Activated CD4-positive, alpha-beta T cell treated with anti-CD3 and anti-CD28 coated beads, Interleukin-2, amount 50 U/mL, for 24 hours (primary cell): ENCODE data around the gene PRKAG1.

ENCODE experiments used
- DNase-seq, 2 donors: peaks; one replicate each; pipeline ENCODE4 v3.0.0-alpha.2; 2020; ENCODE audit warnings: low read depth in 1 of 2, low spot score in 1 of 2

Gene PRKAG1

DNA sequence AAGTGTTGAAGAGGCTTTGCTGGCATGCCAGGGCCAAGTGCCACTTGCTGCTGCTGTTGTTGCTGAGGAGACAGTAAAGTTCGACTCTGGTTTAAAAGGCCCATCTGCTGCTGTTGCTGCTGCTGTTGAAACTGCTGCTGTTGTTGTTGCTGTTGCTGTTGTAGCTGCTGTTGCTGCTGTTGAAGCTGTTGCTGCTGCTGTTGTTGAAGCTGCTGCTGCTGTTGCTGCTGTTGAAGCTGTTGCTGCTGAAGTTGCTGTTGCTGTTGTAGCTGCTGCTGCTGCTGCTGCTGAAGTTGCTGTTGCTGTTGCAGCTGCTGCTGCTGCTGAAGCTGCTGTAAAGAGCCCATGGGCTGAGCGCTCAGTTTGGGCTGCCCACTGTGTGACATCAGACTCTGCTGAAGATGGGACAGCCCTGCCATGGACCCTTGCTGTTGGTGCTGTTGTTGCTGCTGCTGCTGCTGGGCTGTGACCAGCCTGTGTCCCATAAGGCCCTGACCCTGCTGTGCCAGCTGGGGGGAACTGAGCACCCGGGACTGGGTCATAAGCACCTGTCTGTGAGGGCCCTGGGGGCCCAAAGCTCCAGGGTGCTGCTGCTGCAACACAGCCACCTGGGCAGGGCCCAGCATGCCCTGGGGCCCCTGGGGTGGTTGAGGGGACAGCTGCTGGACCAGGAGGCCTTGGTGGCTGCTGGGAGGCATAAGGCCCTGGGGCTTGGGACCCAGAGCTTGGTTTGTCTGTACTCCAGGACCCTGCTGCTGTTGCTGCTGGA is 14.3 kb upstream of the PRKAG1 start:
- DNase-seq, result no peak

- DNase-seq, result no peak
Measured at GRCh38 chr12:49032276-49032675, 13.7 kb upstream of the PRKAG1 start.

DNA sequence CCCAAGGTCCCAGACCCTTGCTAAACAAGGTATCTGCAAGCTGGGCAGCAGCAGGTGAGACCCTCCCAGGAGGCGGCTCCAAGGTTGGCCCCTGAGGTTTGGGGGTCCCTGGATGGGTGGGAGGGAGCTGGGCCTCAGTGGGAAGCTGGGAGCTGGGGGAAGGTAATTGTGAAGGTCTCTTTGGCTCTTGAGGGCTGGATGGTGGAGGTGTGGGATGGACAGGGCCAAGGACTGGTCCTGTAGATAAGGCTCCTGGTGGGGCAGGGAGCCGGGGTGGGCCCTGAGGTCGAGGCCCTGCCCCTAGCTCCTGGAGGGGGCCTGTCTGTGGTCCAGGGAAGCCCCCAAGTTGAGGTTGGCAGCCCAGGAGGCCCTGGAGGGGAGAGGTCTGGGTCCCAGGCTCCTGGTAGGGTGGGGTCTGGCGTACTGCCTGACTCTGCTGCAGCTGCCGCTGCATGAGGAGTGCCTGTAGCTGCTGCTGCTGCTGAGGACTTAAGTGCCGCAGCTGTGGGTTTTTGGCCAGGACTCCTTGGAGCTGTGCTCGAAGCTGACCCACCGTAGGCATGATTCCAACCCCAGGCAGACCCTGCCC is 13.1 kb upstream of the PRKAG1 start:
- DNase-seq, result no peak

DNA sequence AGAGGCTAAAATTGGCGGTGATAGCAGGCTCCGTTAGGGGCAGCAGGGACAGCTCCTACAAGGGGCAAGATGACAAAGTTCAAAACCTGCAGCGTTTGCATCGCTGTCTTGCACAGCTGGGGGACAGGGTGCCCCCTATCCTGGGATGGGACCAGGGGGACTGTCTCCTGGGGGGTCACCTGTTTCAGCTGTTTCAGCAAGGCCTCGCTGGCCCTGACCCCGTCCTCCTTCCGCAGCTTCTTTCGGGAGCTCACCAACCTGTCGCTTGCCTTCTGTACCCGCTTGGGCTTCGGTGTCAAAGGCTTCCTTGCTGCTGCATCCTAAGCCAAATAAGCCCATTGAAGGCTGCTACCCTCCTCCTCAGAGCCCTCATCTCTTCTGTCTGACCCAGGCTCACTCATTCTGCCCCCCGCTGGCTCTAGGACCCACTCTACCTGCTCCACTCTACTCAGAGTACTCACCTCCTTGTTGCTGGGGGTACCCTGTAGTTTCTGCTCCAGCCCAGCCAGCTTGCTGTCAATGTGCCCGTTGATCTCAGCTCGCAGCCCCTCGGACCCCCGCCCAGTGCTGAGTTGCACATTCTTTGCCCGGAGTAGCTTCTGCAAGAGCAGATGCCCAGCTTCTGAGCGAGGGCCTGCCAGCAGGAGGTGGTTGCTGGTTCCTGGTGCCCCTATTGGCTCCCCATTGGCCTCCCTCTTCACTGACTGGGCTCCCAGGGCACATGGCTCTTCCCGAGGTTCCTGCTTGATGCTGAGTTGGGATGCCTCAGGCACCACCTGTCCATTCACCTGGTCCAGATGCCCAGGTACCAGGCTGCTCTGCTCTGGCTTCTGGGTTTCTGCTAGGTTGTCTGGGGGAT is 12.4 kb upstream of the PRKAG1 start:
- no peak for DNase-seq

- no peak for DNase-seq
Measured at GRCh38 chr12:49030119-49030518, 11.5 kb upstream of the PRKAG1 start.

DNA sequence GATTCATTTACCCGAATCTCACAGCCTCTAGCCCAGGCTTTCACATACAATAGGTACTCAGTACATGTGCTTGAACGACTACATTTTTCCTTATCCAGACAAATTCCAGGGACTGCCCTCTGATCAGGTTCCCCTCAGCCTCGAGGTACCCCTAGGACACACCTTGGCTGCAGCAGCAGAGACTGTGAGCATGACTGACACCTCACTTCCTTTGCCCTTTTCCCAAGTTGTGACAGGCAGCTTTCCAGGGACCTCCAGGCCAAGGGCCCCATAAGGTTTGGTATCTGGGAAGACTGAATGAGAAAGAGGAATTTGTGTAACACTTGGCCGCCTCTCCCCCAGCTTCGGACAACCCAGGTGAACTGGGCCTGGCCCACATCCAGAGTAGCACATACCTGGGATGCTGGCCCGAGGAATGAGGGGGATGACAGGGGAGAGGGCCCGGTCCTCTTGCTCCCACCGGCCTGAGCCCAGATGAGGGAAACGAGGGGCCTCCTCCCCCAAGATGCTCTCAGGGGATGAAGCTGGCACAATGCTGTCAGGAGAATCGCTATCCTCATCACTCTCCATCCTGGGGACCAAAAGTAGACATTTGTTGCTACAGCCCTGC is 10.2 kb upstream of the PRKAG1 start:
- DNase-seq, result no peak

DNA sequence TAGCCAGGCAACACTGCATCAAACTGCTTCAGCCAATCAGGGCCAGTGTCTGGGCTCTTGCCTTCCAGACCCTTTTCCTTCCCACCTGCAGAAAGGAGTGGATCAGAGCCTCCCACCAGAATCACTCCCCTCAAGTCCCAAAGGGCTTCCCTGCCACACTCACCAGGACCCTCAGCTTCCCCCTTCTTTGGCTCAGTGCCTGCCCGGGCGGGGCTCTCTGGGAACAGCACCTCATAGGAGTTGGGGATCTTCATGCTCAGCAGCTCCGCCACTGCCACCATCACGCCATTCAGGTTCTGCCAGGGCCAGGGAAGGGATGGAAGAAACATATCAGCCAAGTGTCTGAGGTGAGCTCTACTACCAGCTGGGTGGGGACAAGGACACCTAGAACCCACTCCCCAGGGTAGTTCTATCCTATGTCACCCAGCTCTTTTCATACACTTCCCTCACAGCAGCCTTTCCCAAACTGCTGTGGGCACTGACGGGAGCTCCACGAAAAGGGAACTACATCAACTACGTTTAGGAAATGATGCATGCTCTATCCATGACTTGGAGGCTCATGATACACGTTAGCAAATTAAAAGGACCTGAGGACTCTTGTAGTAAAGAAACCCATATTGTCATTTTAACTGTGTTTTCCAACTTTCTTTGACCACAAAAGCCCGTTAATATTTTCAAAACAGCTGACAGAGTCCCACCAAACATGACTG is 9.4 kb upstream of the PRKAG1 start:
- DNase-seq, result no peak

- no peak for DNase-seq
Measured at GRCh38 chr12:49026678-49027480, 8.3 kb upstream of the PRKAG1 start.

DNA sequence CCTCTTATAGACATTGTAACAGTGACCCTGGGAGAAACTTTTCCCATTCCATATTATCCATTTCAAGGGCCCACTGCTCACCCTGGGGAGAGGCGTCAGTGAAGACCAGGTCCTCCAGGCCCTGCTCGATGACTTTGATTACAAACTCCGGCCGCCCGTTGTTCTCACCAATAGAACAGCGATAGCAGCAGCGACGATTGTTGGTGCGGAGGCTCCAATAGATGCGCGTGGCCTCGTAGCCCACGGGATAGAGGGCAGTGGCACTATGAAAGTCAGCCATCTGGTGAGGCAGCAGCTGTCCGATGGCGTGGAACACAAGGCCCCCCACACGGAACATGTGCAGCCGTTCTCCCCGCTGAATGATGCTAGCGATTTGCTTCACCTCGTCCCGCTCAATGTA is 7.5 kb upstream of the PRKAG1 start:
- no peak for DNase-seq

GRCh38 chr12:49025463-49025862 is 6.9 kb upstream of the PRKAG1 start:
- DNase-seq, result no peak

DNA sequence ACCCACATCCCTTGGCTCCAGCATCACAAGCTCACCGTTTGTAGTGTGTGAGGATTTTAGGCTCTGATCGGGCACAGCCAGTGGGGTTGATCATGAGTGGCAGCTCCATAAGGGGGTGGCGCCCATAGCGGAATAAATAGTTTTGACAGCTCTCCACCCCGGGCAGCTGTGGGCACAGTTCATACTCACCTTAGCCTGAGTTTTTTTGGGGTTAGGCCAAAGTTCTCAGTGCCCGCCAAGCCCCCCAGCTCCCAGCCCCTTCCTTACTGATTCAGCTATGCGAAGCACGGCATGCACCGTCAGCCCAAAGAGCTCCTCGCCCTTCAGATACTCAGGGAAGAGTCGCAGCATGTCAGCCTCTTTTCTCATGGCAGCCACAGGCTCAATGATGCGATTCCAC is 6.0 kb upstream of the PRKAG1 start:
- no peak for DNase-seq

GRCh38 chr12:49023812-49024211 is 5.2 kb upstream of the PRKAG1 start:
- DNase-seq, result no peak

DNA sequence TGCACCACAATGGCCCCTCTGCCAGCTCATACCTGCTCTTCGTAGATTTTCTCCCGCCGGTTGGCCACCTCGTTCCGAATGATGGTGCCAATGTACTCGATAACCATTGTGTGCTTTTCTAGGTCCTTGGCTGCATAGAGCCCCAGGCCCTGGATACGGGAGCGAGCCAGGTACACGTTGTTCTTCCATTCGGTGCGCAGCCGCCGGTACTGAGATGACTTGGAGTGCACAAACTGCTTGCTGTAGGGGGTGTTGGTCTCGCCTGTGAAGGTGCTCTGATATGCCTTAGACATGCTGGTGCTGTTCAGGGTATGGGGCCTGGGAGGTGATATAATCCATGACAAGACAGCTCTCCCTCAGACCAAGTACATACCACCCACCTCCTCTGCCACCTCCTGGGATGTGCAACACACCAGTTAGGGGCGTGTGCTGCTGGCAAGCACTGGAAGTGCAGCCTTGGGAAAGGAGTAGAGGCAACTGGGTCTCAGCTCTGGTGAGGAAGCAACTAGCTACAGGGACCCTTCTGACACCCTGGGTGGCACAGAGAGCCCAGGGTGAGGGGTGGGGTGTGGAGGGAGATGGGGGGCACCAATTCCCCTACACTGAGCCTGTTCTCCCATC is 4.1 kb upstream of the PRKAG1 start:
- no peak for DNase-seq

DNA sequence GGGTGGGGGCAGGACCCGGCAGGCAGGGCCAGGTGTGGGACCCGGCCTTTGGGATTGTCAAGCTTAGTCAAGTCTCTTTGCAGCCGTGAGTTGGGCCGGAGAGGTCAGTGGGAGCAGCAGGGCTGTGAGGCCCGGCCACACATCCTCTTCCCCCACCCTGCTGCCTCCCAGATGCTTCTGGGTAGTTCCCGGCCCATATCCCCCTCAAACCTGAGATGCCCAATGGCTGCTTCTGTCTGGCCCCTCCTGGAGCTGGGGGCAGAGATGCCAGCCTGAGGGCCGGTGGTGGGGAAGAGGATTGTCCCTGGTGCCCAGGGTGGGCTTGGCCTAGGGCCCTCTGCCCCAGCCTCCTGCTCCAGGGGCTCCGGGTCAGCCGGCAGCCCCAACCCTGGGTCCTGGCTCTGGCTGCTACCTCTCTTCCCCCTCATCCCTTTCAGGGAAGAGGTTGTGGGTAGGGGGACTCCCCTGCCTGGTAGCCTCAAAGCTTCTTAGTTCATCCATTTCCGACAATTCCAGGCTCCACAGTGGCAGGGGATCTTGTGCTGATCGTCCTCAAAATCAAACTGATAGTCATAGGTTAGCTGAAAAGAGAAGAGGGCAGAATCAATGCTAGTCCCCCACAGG is 2.8 kb upstream of the PRKAG1 start:
- no peak for DNase-seq

- no peak for DNase-seq
Measured at GRCh38 chr12:49020441-49020840, 1.9 kb upstream of the PRKAG1 start.

DNA sequence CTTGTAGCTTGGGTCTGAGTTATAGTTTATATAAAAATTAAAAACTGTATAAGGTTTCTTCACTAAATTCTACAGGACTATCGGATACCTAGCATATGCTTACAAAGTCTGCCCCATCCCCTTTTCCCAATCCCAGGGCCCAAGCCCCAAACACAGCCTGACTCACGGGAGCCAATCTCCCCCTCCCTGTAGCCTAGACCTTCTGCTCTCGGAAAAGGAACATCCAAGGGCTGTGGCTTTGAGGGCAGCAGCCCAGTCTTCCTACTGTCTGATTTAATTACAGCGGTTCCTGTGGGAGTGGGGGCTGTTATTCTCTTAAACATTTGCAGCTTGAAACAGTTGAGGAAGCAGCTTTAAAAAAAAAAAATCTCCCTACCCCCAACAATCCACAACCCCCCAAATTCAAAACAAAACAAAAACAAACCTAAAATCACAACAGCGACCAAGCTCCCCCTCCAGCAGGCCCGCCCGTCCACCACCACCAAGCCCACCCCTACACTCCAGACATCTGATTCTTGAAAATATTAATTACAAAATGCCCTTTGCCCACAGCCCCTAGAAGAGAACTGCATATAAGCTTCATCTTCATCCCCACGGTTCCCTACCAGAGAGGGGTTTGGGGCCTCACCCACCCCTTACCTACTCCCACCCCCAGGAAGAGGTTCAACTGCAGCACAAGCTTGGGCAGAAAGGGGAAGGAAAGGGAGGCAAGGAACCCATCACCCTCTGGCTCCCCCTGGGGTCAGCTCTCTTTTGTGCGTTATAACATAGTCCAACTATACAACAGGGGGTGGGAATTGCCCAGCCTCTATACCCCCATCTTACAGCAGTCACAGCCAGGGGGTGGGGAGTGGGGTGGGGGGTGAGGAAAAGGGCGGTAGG is 1.1 kb upstream of the PRKAG1 start:
- no peak for DNase-seq

DNA sequence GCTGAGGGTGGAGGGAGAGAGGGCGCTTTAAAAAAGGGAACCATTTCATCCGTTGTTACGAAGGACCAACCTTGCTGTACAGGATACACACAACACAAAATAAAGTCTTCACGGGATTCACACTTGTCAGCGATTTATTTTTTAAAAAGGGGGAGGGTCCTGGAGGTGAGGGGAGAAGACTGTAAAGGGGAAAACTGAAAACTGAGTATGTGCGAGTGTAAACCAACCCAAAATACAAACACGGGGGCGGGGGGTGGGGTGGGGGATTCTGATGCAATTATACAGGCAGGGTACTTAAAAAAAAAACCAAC is 499 bp upstream of the PRKAG1 start:
- no peak for DNase-seq

GRCh38 chr12:49017891-49018260 is 700 bp downstream of the PRKAG1 start:
- no peak for DNase-seq

- DNase-seq, result no peak
Measured at GRCh38 chr12:49015196-49015595, 3.4 kb downstream of the PRKAG1 start.
